Muscle layer of duodenum (tissue), 2 donors: ENCODE results near the gene DNAH9.

ENCODE experiments used
- H3K27ac ChIP-seq: one replicate; pipeline ENCODE4 v1.7.0; 2013; ENCODE audit warnings: mild to moderate bottlenecking, low read length
- H3K27me3 ChIP-seq: one replicate; pipeline ENCODE4 v1.7.0; 2013; ENCODE audit warnings: low read depth, mild to moderate bottlenecking, control low read depth, low read length
- H3K36me3 ChIP-seq, 2 donors: one replicate each; pipeline ENCODE4 v1.7.0; 2013; ENCODE audit warnings: low read length in 2 of 2, control low read depth in 1 of 2, mild to moderate bottlenecking in 1 of 2; ENCODE audit not compliant: insufficient read depth in 2 of 2, control insufficient read depth in 1 of 2
- H3K4me1 ChIP-seq, 2 donors: one replicate each; pipeline ENCODE4 v1.7.0; 2013; ENCODE audit warnings: low read length in 2 of 2, mild to moderate bottlenecking in 2 of 2, control low read depth in 1 of 2, moderate library complexity in 1 of 2; ENCODE audit not compliant: insufficient read depth in 2 of 2, control insufficient read depth in 1 of 2
- H3K4me3 ChIP-seq, 2 donors: one replicate each; pipeline ENCODE4 v1.7.0; 2013; ENCODE audit warnings: low read length in 2 of 2, low read depth in 1 of 2, mild to moderate bottlenecking in 1 of 2
- H3K9me3 ChIP-seq, 2 donors: one replicate each; pipeline ENCODE4 v1.7.0; 2013; ENCODE audit warnings: low read length in 2 of 2, control low read depth in 1 of 2, mild to moderate bottlenecking in 1 of 2; ENCODE audit not compliant: control insufficient read depth in 1 of 2
- donor health status: healthy.

Gene DNAH9

GRCh38 chr17:11813278-11813677 is 215.0 kb downstream of the DNAH9 start:
- Histone ChIP-seq H3K36me3 (no peaks in the 10 kb centered on the region), H3K27ac (no peak overlapping the region), H3K4me1 (no peaks in the 10 kb centered on the region), H3K27me3 (no peaks in the 10 kb centered on the region), H3K9me3 (no peaks in the 10 kb centered on the region), H3K4me3 (no peak overlapping the region)

- Histone ChIP-seq H3K4me3 (no peak overlapping the region), H3K4me1 (no peaks in the 10 kb centered on the region), H3K9me3 (no peaks in the 10 kb centered on the region), H3K36me3 (no peaks in the 10 kb centered on the region), H3K27me3 (no peaks in the 10 kb centered on the region), H3K27ac (no peak overlapping the region)
These were observed 215.6 kb downstream of the DNAH9 start for GRCh38 chr17:11813871-11814270.

- no peaks in the 10 kb centered on the region for H3K36me3 ChIP-seq
- no peak overlapping the region for H3K4me3 ChIP-seq
- no peaks in the 10 kb centered on the region for H3K27me3 ChIP-seq
- no peaks in the 10 kb centered on the region for H3K9me3 ChIP-seq
- no peaks in the 10 kb centered on the region for H3K4me1 ChIP-seq
- no peak overlapping the region for H3K27ac ChIP-seq
These were observed 216.5 kb downstream of the DNAH9 start for GRCh38 chr17:11814655-11815262.

- Histone ChIP-seq H3K27me3 (no peaks in the 10 kb centered on the region), H3K9me3 (no peaks in the 10 kb centered on the region), H3K36me3 (no peaks in the 10 kb centered on the region), H3K4me3 (no peak overlapping the region), H3K27ac (no peak overlapping the region), H3K4me1 (no peaks in the 10 kb centered on the region)
These were observed 218.1 kb downstream of the DNAH9 start for GRCh38 chr17:11816409-11816808.

DNA sequence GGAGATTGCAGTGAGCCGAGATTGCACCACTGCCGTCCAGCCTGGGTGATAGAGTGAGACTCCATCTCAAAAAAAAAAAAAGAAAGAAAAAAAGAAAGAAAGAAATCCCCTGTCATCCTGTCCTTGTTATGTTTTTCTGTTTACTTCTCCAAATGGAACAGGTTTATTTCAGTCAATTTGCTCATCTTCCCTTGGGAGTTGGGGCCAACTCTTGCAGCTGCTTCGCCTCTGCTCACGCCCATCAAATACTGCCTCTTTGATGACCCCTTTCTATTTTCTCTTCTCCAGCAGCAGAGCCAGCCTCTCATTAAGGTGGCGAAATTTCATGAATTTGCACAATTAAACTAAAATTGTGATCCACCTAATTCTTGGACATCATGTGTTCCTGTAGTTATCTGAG is 225.6 kb downstream of the DNAH9 start:
- Histone ChIP-seq H3K36me3 (no peaks in the 10 kb centered on the region), H3K27ac (no peak overlapping the region), H3K27me3 (no peaks in the 10 kb centered on the region), H3K9me3 (peaks cover 0 to 3% of the 10 kb centered on the region in 2 donors), H3K4me1 (no peaks in the 10 kb centered on the region), H3K4me3 (no peak overlapping the region)

GRCh38 chr17:11825572-11826209 is 227.4 kb downstream of the DNAH9 start:
- Histone ChIP-seq H3K4me1 (no peaks in the 10 kb centered on the region), H3K4me3 (no peak overlapping the region), H3K36me3 (no peaks in the 10 kb centered on the region), H3K27me3 (no peaks in the 10 kb centered on the region), H3K27ac (no peak overlapping the region), H3K9me3 (peaks cover 0 to 3% of the 10 kb centered on the region in 2 donors)

DNA sequence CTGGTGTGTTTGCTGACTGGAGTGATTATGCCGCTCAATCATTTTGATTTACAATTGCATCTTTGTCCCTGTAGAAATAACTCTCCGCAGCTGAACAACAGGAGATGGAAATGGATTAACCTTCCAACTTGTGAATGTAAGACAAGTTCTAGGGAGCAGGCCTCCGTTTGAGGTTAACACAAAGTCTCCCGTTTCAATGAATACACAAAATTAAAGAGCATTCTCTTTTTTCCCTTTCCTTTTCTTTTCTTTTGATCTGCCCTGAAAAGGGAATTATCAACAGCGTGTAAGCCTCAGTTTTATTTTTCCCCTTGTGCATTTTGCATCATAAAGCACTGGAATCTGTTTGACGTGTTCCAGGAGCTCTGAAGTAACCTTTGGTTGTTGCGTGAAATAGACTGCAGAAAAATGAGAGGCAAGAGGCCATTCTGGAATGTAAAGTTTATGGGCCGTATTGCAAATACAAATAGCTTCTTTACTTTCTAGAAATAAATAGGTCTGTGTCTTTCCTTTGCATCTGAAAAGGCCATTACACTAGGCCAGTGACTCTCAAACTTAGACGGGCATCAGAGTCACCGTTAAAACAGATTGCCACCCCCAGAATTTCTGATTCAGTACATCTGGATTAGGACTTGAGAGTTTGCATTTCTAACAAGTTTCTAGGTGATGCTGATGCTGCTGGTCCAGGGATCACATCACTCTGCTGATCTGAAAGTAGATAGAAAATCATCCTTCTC is 234.3 kb downstream of the DNAH9 start:
- Histone ChIP-seq H3K9me3 (no peaks in the 10 kb centered on the region), H3K4me1 (no peaks in the 10 kb centered on the region), H3K36me3 (no peaks in the 10 kb centered on the region), H3K27ac (no peak overlapping the region), H3K4me3 (no peak overlapping the region), H3K27me3 (no peaks in the 10 kb centered on the region)

- no peaks in the 10 kb centered on the region for H3K4me1 ChIP-seq
- H3K9me3 ChIP-seq: no peaks in the 10 kb centered on the region
- no peak overlapping the region for H3K27ac ChIP-seq
- H3K36me3 ChIP-seq: no peaks in the 10 kb centered on the region
- H3K4me3 ChIP-seq: no peak overlapping the region
- H3K27me3 ChIP-seq: no peaks in the 10 kb centered on the region
These were observed 238.2 kb downstream of the DNAH9 start for GRCh38 chr17:11836508-11836907.

DNA sequence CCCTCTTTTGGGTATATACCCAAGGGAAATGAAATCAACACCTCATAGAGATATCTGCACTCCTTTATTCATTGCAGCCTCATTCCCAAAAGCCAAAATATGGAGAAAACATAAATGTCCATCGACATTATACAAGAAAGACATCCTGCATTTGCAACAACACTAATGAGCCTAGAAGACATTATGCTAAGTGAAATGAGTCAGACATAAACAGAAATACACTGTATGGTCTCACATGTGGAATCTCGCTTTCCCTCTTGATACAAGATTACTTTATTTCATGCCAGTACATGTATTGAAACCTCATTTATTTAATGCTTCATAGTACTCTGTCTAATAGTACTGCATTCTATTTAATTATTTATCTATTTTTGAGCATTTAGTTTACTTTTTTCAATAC is 241.8 kb downstream of the DNAH9 start:
- Histone ChIP-seq H3K36me3 (no peaks in the 10 kb centered on the region), H3K9me3 (no peaks in the 10 kb centered on the region), H3K27me3 (no peaks in the 10 kb centered on the region), H3K4me3 (no peak overlapping the region), H3K27ac (no peak overlapping the region), H3K4me1 (no peaks in the 10 kb centered on the region)

- Histone ChIP-seq H3K27me3 (no peaks in the 10 kb centered on the region), H3K36me3 (no peaks in the 10 kb centered on the region), H3K27ac (no peak overlapping the region), H3K4me3 (no peak overlapping the region), H3K9me3 (no peaks in the 10 kb centered on the region), H3K4me1 (no peaks in the 10 kb centered on the region)
These were observed 242.6 kb downstream of the DNAH9 start for GRCh38 chr17:11840831-11841230.

DNA sequence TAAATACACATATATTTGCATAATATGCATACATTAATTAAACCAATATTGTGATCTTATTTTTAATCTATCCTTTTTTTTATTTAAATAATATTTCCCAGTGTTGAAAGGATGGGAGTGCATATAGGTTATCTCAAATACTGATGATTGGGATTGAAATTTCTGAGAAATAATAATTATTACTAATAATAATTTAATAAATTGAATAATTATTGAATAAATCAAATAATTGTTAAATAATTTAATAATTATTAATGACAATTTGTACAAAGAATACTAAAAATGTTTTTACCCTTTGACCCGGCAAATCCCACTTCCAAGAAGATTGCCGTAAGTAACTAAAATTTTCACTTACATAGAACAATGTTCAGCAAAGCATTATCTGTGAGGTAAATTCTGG is 250.1 kb downstream of the DNAH9 start:
- H3K4me1 ChIP-seq: no peaks in the 10 kb centered on the region
- no peaks in the 10 kb centered on the region for H3K9me3 ChIP-seq
- H3K27ac ChIP-seq: no peak overlapping the region
- H3K36me3 ChIP-seq: no peaks in the 10 kb centered on the region
- no peak overlapping the region for H3K4me3 ChIP-seq
- H3K27me3 ChIP-seq: no peaks in the 10 kb centered on the region
